Activated CD4-positive, alpha-beta T cell treated with anti-CD3 and anti-CD28 coated beads for 36 hours (primary cell): ENCODE data around the gene GRM2. TPM values are rescaled to one million over a fixed set of nuclear protein-coding genes. Genes with fewer than 3 reads are reported as not detected.
"Not testable (repeated sequence)": the region's sequence is repeated elsewhere in the genome, so short reads cannot be mapped to it uniquely, and the experiment has no call there.

Experiments
- ATAC-seq: fragments of 200-7000 bp; cut with Tn5 transposase; one replicate; pipeline ENCODE4 v1.10.0; 2021; ENCODE audit warnings: mild to moderate bottlenecking, moderate library complexity
- CTCF ChIA-PET: fragments of 350-600 bp; sonication (Branson Sonifier 250); formaldehyde crosslinking; loops from one replicate; lab custom pipeline; 2021; ENCODE audit warnings: antibody characterized with exemption; lab: Charles Lee
- POLR2A ChIA-PET: fragments of 350-600 bp; sonication (Branson Sonifier 250); formaldehyde crosslinking; loops from one replicate; lab custom pipeline; 2021; ENCODE audit warnings: antibody characterized with exemption, inconsistent platforms; lab: Charles Lee
- DNase-seq: peaks from one replicate; pipeline ENCODE4 v3.0.0-alpha.2; 2020
- H3K27ac Mint-ChIP-seq: one replicate; pipeline ENCODE4 v1.8.0; 2021; ENCODE audit warnings: mixed read lengths
- H3K27me3 Mint-ChIP-seq: one replicate; pipeline ENCODE4 v1.8.0; 2021; ENCODE audit warnings: mixed read lengths
- H3K36me3 Mint-ChIP-seq: one replicate; pipeline ENCODE4 v1.8.0; 2021; ENCODE audit warnings: low read depth, mixed read lengths
- H3K4me1 Mint-ChIP-seq: one replicate; pipeline ENCODE4 v1.8.0; 2021; ENCODE audit warnings: mixed read lengths
- H3K4me3 Mint-ChIP-seq: one replicate; pipeline ENCODE4 v1.8.0; 2021; ENCODE audit warnings: mild to moderate bottlenecking, moderate library complexity, mixed read lengths
- H3K9me3 Mint-ChIP-seq: one replicate; pipeline ENCODE4 v1.8.0; 2021; ENCODE audit warnings: low read depth, mixed read lengths
- intact Hi-C, 2 experiments: fragments of 100-400 bp; cut with DNase I in 1 of 2; cut with micrococcal nuclease in 1 of 2; formaldehyde crosslinking; loops; one replicate each; pipeline versions ENCODE4 v1.14.2 to v1.15.1; 2022 to 2024; cut with DNase I, micrococcal nuclease
- total RNA-seq, 2 experiments: library from RNA; stranded (reverse); gene quantifications; one replicate each; pipeline ENCODE4 v1.2.3, GENCODE V29; 2021

Gene GRM2
- total RNA-seq, 2 experiments from 2014 or later: 0.27 to 0.47 TPM

GRCh38 chr3:51722362-51722761 is 15.5 kb downstream of the GRM2 start:
- CTCF ChIA-PET: no interaction called here
- peaks cover 17% of the 10 kb centered on the region for H3K4me1 Mint-ChIP-seq

GRCh38 chr3:51727500-51727899 is 20.6 kb downstream of the GRM2 start:
- peak; percentile 65 for ATAC-seq
- intact Hi-C loops: loop anchor here in 1 of 2 experiments (2.0 kb wide), 1 partner anchor 13 kb away; no protein-coding TSS in a partner anchor
- no peak overlapping the region for H3K27ac Mint-ChIP-seq
- ChIA-PET POLR2A (no interaction called here), CTCF (interaction anchor here (1.4 to 1.9 kb wide), 3 partner anchors 8 to 226 kb away, joined by 3 to 7 read pairs (median 6); no protein-coding TSS in a partner anchor)
- no peak overlapping the region for H3K4me3 Mint-ChIP-seq
- H3K27me3 Mint-ChIP-seq: no peaks in the 10 kb centered on the region
- H3K9me3 Mint-ChIP-seq: no peaks in the 10 kb centered on the region
- H3K36me3 Mint-ChIP-seq: no peaks in the 10 kb centered on the region
- DNase-seq: no peak
- H3K4me1 Mint-ChIP-seq: peaks cover 25% of the 10 kb centered on the region

More at GRCh38 chr3:51722362-51722761, 15.5 kb downstream of the GRM2 start:
- Mint-ChIP-seq H3K27ac (no peak overlapping the region), H3K4me3 (no peak overlapping the region), H3K9me3 (no peaks in the 10 kb centered on the region), H3K27me3 (no peaks in the 10 kb centered on the region), H3K36me3 (no peaks in the 10 kb centered on the region)
- intact Hi-C loops: no loop called here
- POLR2A ChIA-PET: no interaction called here
- ATAC-seq (peak; percentile 42), DNase-seq (peak; percentile 50)

GRCh38 chr3:51729042-51729633 is 22.3 kb downstream of the GRM2 start:
- POLR2A ChIA-PET: no interaction called here
- no peak for DNase-seq
- CTCF ChIA-PET: interaction anchor here (0.7 to 1.7 kb wide), 4 partner anchors 14 to 71 kb away, joined by 3 to 6 read pairs (median 5); no protein-coding TSS in a partner anchor
- no peak overlapping the region for H3K4me3 Mint-ChIP-seq
- intact Hi-C loops: no loop called here
- H3K27me3 Mint-ChIP-seq: no peaks in the 10 kb centered on the region
- H3K4me1 Mint-ChIP-seq: peaks cover 27% of the 10 kb centered on the region
- peak overlapping the region; percentile 48 for H3K27ac Mint-ChIP-seq
- H3K36me3 Mint-ChIP-seq: no peaks in the 10 kb centered on the region
- ATAC-seq: peak; percentile 76
- no peaks in the 10 kb centered on the region for H3K9me3 Mint-ChIP-seq

DNA sequence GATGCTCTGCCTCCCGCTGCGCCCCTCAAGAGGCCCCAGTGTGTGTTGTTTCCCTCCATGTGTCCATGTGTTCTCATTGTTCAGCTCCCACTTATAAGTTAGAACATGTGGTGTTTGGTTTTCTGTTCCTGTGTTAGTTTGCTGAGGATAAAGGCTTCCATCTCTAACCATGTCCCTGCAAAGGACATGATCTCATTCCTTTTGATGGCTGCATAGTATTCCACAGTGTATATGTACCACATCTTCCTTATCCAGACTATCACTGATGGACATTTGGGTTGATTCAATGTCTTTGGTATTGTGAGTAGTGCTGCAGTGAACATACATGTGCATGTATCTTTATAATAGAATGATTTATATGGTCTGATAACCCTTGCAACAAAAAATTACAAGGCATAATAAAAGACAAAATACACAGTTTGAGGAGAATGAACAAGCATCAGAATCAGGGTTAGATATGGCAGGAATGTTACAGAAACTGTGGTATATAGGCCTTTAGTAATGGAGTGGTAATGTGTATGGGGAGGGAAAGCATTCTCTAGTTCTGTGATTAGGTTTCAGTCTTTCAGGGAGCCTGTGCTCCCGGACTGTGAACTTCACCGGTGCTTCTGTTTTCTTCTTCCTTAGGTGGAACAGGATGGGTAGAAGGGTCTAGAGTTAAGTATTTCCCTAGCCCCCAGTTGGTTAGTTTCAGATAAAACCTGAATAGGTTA is 27.1 kb downstream of the GRM2 start:
- DNase-seq (no peak), ATAC-seq (peak; percentile 13)
- Mint-ChIP-seq H3K9me3 (no peaks in the 10 kb centered on the region), H3K4me1 (peaks cover 26% of the 10 kb centered on the region), H3K27ac (no peak overlapping the region), H3K27me3 (peaks cover 13% of the 10 kb centered on the region), H3K4me3 (no peak overlapping the region), H3K36me3 (no peaks in the 10 kb centered on the region)
- ChIA-PET CTCF (interaction anchor here (0.8 kb wide), 1 partner anchor 68 kb away, joined by 3 read pairs; no protein-coding TSS in a partner anchor), POLR2A (no interaction called here)
- intact Hi-C loops: no loop called here

DNA sequence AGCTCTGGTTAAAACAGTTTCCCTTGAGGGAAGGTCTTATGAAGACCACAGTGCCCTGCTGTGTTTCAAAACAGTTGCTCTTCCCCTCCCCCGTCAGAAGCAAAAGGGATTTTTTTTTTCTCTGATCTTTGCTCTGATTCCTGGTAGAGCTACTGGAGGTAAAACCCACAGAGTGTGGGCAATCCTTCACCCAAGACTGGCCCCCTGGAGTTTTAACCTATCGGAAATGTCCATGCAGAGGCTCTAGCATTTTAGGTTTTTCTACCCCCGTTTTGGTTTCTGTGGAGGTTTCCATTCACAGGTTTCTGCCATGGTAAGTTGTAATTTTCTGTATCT is 27.7 kb downstream of the GRM2 start:
- ChIA-PET CTCF (interaction anchor here (0.6 to 1.5 kb wide), 5 partner anchors 8 to 1039 kb away, joined by 3 to 4 read pairs (median 3); no protein-coding TSS in a partner anchor), POLR2A (no interaction called here)
- ATAC-seq (peak; percentile 84), DNase-seq (peak; percentile 39)
- Mint-ChIP-seq H3K27me3 (peaks cover 13% of the 10 kb centered on the region), H3K9me3 (no peaks in the 10 kb centered on the region), H3K27ac (no peak overlapping the region), H3K4me1 (peaks cover 22% of the 10 kb centered on the region), H3K4me3 (no peak overlapping the region), H3K36me3 (no peaks in the 10 kb centered on the region)
- intact Hi-C loops: no loop called here

- ChIA-PET POLR2A (no interaction called here), CTCF (interaction anchor here (0.6 to 1.5 kb wide), 6 partner anchors 8 to 1040 kb away, joined by 3 to 4 read pairs (median 3); no protein-coding TSS in a partner anchor)
- H3K9me3 Mint-ChIP-seq: no peaks in the 10 kb centered on the region
- H3K27ac Mint-ChIP-seq: peak overlapping the region; percentile 68
- intact Hi-C loops: no loop called here
- H3K4me3 Mint-ChIP-seq: no peak overlapping the region
- ATAC-seq (peak; percentile 23), DNase-seq (no peak)
- peaks cover 14% of the 10 kb centered on the region for H3K27me3 Mint-ChIP-seq
- peaks cover 18% of the 10 kb centered on the region for H3K4me1 Mint-ChIP-seq
- H3K36me3 Mint-ChIP-seq: no peaks in the 10 kb centered on the region
Observed at GRCh38 chr3:51735039-51735438, 28.2 kb downstream of the GRM2 start.

- intact Hi-C loops: no loop called here
- Mint-ChIP-seq H3K36me3 (no peaks in the 10 kb centered on the region), H3K4me1 (peaks cover 18% of the 10 kb centered on the region), H3K27me3 (peaks cover 16% of the 10 kb centered on the region), H3K27ac (no peak overlapping the region), H3K4me3 (no peak overlapping the region), H3K9me3 (no peaks in the 10 kb centered on the region)
- DNase-seq (no peak), ATAC-seq (no peak)
- CTCF ChIA-PET: interaction anchor here (1.3 to 1.5 kb wide), 2 partner anchors 9 kb away, joined by 3 to 4 read pairs; no protein-coding TSS in a partner anchor
- POLR2A ChIA-PET: no interaction called here
Observed at GRCh38 chr3:51735950-51736349, 29.1 kb downstream of the GRM2 start.

GRCh38 chr3:51739110-51739509 is 32.2 kb downstream of the GRM2 start:
- Mint-ChIP-seq H3K36me3 (no peaks in the 10 kb centered on the region), H3K27me3 (peaks cover 16% of the 10 kb centered on the region), H3K4me3 (no peak overlapping the region), H3K4me1 (peaks cover 16% of the 10 kb centered on the region), H3K27ac (no peak overlapping the region), H3K9me3 (no peaks in the 10 kb centered on the region)
- intact Hi-C loops: no loop called here
- ATAC-seq (no peak), DNase-seq (no peak)
- ChIA-PET POLR2A (no interaction called here), CTCF (no interaction called here)

- CTCF ChIA-PET: interaction anchor here (0.6 to 1.9 kb wide), 3 partner anchors 16 to 61 kb away, joined by 3 to 4 read pairs (median 3); no protein-coding TSS in a partner anchor
- POLR2A ChIA-PET, H3K4me3 Mint-ChIP-seq, intact Hi-C loops, ATAC-seq, H3K27ac Mint-ChIP-seq, DNase-seq, H3K9me3 Mint-ChIP-seq, H3K4me1 Mint-ChIP-seq, H3K36me3 Mint-ChIP-seq: not testable (repeated sequence)
- peaks cover 11% of the 10 kb centered on the region for H3K27me3 Mint-ChIP-seq
Observed at GRCh38 chr3:51742320-51742719, 35.5 kb downstream of the GRM2 start.

DNA sequence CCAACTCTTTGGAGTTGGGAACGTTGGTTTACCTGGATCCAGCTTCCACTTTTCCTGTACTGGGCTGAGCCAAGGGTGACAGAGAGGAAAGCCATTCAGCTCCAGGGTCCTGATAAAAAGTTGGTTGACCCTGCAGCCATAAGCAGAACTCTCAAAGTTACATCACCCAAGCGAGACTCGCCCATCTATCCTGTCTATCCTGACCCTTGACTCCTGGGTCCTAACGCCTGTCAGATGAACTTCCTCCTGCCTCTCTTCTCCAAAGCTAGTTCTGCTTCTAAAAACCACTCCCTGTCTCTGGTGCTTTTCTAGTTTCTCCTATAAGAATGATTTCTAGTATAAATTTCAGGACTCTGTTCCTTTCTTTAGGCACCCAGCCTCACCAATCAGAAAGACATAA is 36.1 kb downstream of the GRM2 start:
- POLR2A ChIA-PET, intact Hi-C loops, H3K4me3 Mint-ChIP-seq, H3K27me3 Mint-ChIP-seq, H3K9me3 Mint-ChIP-seq, DNase-seq, H3K36me3 Mint-ChIP-seq, ATAC-seq, H3K4me1 Mint-ChIP-seq, H3K27ac Mint-ChIP-seq: not testable (repeated sequence)
- CTCF ChIA-PET: interaction anchor here (0.7 to 1.9 kb wide), 4 partner anchors 13 to 55 kb away, joined by 3 to 5 read pairs (median 4); no protein-coding TSS in a partner anchor

DNA sequence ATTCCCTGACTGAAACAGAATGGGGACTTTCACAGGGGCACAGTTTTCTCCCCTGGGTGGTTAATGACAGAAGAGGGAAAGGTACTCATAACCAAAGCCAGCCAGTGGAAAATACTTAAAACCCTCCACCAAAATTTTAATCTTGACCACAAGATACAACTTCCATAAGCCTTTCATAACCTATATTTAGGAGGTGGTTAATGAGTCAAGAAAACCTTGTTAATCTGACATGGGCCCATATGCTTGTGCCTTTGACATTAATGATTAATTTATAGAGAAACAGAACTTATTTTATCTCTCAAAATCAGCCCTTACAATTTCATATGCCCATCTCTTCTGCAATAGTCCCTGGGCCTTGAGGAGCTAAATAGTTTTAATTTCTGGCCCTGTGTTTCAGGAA is 41.0 kb downstream of the GRM2 start:
- Mint-ChIP-seq H3K9me3 (no peaks in the 10 kb centered on the region), H3K27ac (no peak overlapping the region), H3K4me3 (no peak overlapping the region), H3K27me3 (no peaks in the 10 kb centered on the region), H3K4me1 (peaks cover 13% of the 10 kb centered on the region), H3K36me3 (no peaks in the 10 kb centered on the region)
- ATAC-seq: no peak
- ChIA-PET POLR2A (no interaction called here), CTCF (interaction anchor here (1.0 kb wide), 1 partner anchor 11 kb away, joined by 3 read pairs; no protein-coding TSS in a partner anchor)
- intact Hi-C loops: no loop called here
- DNase-seq: no peak
